ENCODE results near the gene RAB3D. TPM values are rescaled to one million over a fixed set of nuclear protein-coding genes. Genes with fewer than 3 reads are reported as not detected.
A peak's percentile ranks its signal among the peaks of the same experiment; 100 is the strongest.

The RAB3D gene
- total and polyA plus RNA-seq, 9 donors, result 4.1 to 10.7 (median 6.2) TPM

GRCh38 chr19:11296264-11296663, 43.2 kb downstream of the RAB3D start:
- WGBS (ENCODE audit: insufficient coverage), result 32% methylated on average over 5 of the region's 7 CpGs
- no peaks in the 10 kb centered on the region for H3K27me3 ChIP-seq (ENCODE audit: control insufficient read depth, insufficient read depth, low read length)
- DNase-seq, result peak; percentile 56
- no peaks in the 10 kb centered on the region for H3K36me3 ChIP-seq (ENCODE audit: control insufficient read depth, insufficient read depth, low read length)
- H3K27ac ChIP-seq (ENCODE audit: low read length), result peak overlapping the region; percentile 35
- H3K4me1 ChIP-seq (ENCODE audit: control insufficient read depth, insufficient read depth, low read length), result peaks cover 14% of the 10 kb centered on the region
- no peaks in the 10 kb centered on the region for H3K9me3 ChIP-seq (replicated peaks; ENCODE audit: control insufficient read depth, low read depth, low read length)
- no peak overlapping the region for H3K4me3 ChIP-seq (ENCODE audit: low read length)

GRCh38 chr19:11295665-11296245, 43.7 kb downstream of the RAB3D start, which contains the start of gene TSPAN16:
TSPAN16 (plus strand) TSS chr19:11296160; CDS start chr19:11296298, 138 bp downstream.
- no peak within 1 kb of the TSS for H3K4me3 ChIP-seq (ENCODE audit: low read length)
- DNase-seq, result no peak
- peak within 1 kb of the TSS; percentile 35 for H3K27ac ChIP-seq (ENCODE audit: low read length)
- no peaks in the 10 kb centered on the region for H3K36me3 ChIP-seq (ENCODE audit: control insufficient read depth, insufficient read depth, low read length)
- no peaks in the 10 kb centered on the region for H3K9me3 ChIP-seq (replicated peaks; ENCODE audit: control insufficient read depth, low read depth, low read length)
- peaks cover 14% of the 10 kb centered on the region for H3K4me1 ChIP-seq (ENCODE audit: control insufficient read depth, insufficient read depth, low read length)
- H3K27me3 ChIP-seq (ENCODE audit: control insufficient read depth, insufficient read depth, low read length), result no peaks in the 10 kb centered on the region
- 94% methylated on average over 5 of the region's 8 CpGs for WGBS (ENCODE audit: insufficient coverage)

- H3K27ac ChIP-seq (ENCODE audit: low read length), result no peak overlapping the region
- no peak for DNase-seq
- no peaks in the 10 kb centered on the region for H3K9me3 ChIP-seq (replicated peaks; ENCODE audit: control insufficient read depth, low read depth, low read length)
- H3K4me3 ChIP-seq (ENCODE audit: low read length), result no peak overlapping the region
- H3K36me3 ChIP-seq (ENCODE audit: control insufficient read depth, insufficient read depth, low read length), result no peaks in the 10 kb centered on the region
- peaks cover 14% of the 10 kb centered on the region for H3K4me1 ChIP-seq (ENCODE audit: control insufficient read depth, insufficient read depth, low read length)
- WGBS (ENCODE audit: insufficient coverage), result no CpG with 5 or more reads among the region's 4 CpGs
- no peaks in the 10 kb centered on the region for H3K27me3 ChIP-seq (ENCODE audit: control insufficient read depth, insufficient read depth, low read length)
These were observed 44.3 kb downstream of the RAB3D start for GRCh38 chr19:11295180-11295579.

- Histone ChIP-seq H3K4me3 (ENCODE audit: low read length) (peak overlapping the region; percentile 21), H3K9me3 (replicated peaks; ENCODE audit: control insufficient read depth, low read depth, low read length) (no peaks in the 10 kb centered on the region), H3K36me3 (ENCODE audit: control insufficient read depth, insufficient read depth, low read length) (no peaks in the 10 kb centered on the region), H3K4me1 (ENCODE audit: control insufficient read depth, insufficient read depth, low read length) (peaks cover 17% of the 10 kb centered on the region), H3K27ac (ENCODE audit: low read length) (peak overlapping the region; percentile 53), H3K27me3 (ENCODE audit: control insufficient read depth, insufficient read depth, low read length) (no peaks in the 10 kb centered on the region)
- 3% methylated on average over 37 of the region's 41 CpGs for WGBS (ENCODE audit: insufficient coverage)
- DNase-seq, result peak; percentile 96
These were observed 45.7 kb downstream of the RAB3D start for GRCh38 chr19:11293433-11294389.

GRCh38 chr19:11291991-11292390, 47.5 kb downstream of the RAB3D start:
- DNase-seq, result no peak
- H3K4me1 ChIP-seq (ENCODE audit: control insufficient read depth, insufficient read depth, low read length), result peaks cover 17% of the 10 kb centered on the region
- H3K9me3 ChIP-seq (replicated peaks; ENCODE audit: control insufficient read depth, low read depth, low read length), result no peaks in the 10 kb centered on the region
- 80% methylated on average over 1 of the region's 1 CpG for WGBS (ENCODE audit: insufficient coverage)
- no peaks in the 10 kb centered on the region for H3K27me3 ChIP-seq (ENCODE audit: control insufficient read depth, insufficient read depth, low read length)
- H3K4me3 ChIP-seq (ENCODE audit: low read length), result no peak overlapping the region
- H3K36me3 ChIP-seq (ENCODE audit: control insufficient read depth, insufficient read depth, low read length), result no peaks in the 10 kb centered on the region
- H3K27ac ChIP-seq (ENCODE audit: low read length), result no peak overlapping the region

GRCh38 chr19:11291415-11291814, 48.0 kb downstream of the RAB3D start:
- WGBS (ENCODE audit: insufficient coverage), result 96% methylated on average over 4 of the region's 7 CpGs

GRCh38 chr19:11290256-11290655, 49.2 kb downstream of the RAB3D start:
- H3K9me3 ChIP-seq (replicated peaks; ENCODE audit: control insufficient read depth, low read depth, low read length), result no peaks in the 10 kb centered on the region
- no peak for DNase-seq
- no peak overlapping the region for H3K4me3 ChIP-seq (ENCODE audit: low read length)
- H3K27ac ChIP-seq (ENCODE audit: low read length), result no peak overlapping the region
- H3K4me1 ChIP-seq (ENCODE audit: control insufficient read depth, insufficient read depth, low read length), result peaks cover 10% of the 10 kb centered on the region
- H3K27me3 ChIP-seq (ENCODE audit: control insufficient read depth, insufficient read depth, low read length), result no peaks in the 10 kb centered on the region
- no peaks in the 10 kb centered on the region for H3K36me3 ChIP-seq (ENCODE audit: control insufficient read depth, insufficient read depth, low read length)
- WGBS (ENCODE audit: insufficient coverage), result no CpG with 5 or more reads among the region's 4 CpGs

More at GRCh38 chr19:11291415-11291814, 48.0 kb downstream of the RAB3D start:
- Histone ChIP-seq H3K27me3 (ENCODE audit: control insufficient read depth, insufficient read depth, low read length) (no peaks in the 10 kb centered on the region), H3K9me3 (replicated peaks; ENCODE audit: control insufficient read depth, low read depth, low read length) (no peaks in the 10 kb centered on the region), H3K4me1 (ENCODE audit: control insufficient read depth, insufficient read depth, low read length) (peaks cover 17% of the 10 kb centered on the region), H3K4me3 (ENCODE audit: low read length) (no peak overlapping the region), H3K36me3 (ENCODE audit: control insufficient read depth, insufficient read depth, low read length) (no peaks in the 10 kb centered on the region), H3K27ac (ENCODE audit: low read length) (no peak overlapping the region)
- DNase-seq, result no peak

- no peaks in the 10 kb centered on the region for H3K9me3 ChIP-seq (replicated peaks; ENCODE audit: control insufficient read depth, low read depth, low read length)
- no peaks in the 10 kb centered on the region for H3K36me3 ChIP-seq (ENCODE audit: control insufficient read depth, insufficient read depth, low read length)
- H3K4me3 ChIP-seq (ENCODE audit: low read length), result no peak overlapping the region
- H3K27me3 ChIP-seq (ENCODE audit: control insufficient read depth, insufficient read depth, low read length), result no peaks in the 10 kb centered on the region
- 67% methylated on average over 1 of the region's 7 CpGs for WGBS (ENCODE audit: insufficient coverage)
- no peak overlapping the region for H3K27ac ChIP-seq (ENCODE audit: low read length)
- peaks cover 6% of the 10 kb centered on the region for H3K4me1 ChIP-seq (ENCODE audit: control insufficient read depth, insufficient read depth, low read length)
- DNase-seq, result no peak
These were observed 51.1 kb downstream of the RAB3D start for GRCh38 chr19:11288349-11288748.

- Histone ChIP-seq H3K4me3 (ENCODE audit: low read length) (no peak overlapping the region), H3K4me1 (ENCODE audit: control insufficient read depth, insufficient read depth, low read length) (peaks cover 5% of the 10 kb centered on the region), H3K36me3 (ENCODE audit: control insufficient read depth, insufficient read depth, low read length) (no peaks in the 10 kb centered on the region), H3K27ac (ENCODE audit: low read length) (no peak overlapping the region), H3K9me3 (replicated peaks; ENCODE audit: control insufficient read depth, low read depth, low read length) (no peaks in the 10 kb centered on the region), H3K27me3 (ENCODE audit: control insufficient read depth, insufficient read depth, low read length) (no peaks in the 10 kb centered on the region)
- WGBS (ENCODE audit: insufficient coverage), result 80% methylated on average over 1 of the region's 6 CpGs
- peak; percentile 69 for DNase-seq
These were observed 53.0 kb downstream of the RAB3D start for GRCh38 chr19:11286312-11286974.

- peak overlapping the region; percentile 51 for H3K27ac ChIP-seq (ENCODE audit: low read length)
- H3K4me3 ChIP-seq (ENCODE audit: low read length), result no peak overlapping the region
- H3K36me3 ChIP-seq (ENCODE audit: control insufficient read depth, insufficient read depth, low read length), result no peaks in the 10 kb centered on the region
- H3K9me3 ChIP-seq (replicated peaks; ENCODE audit: control insufficient read depth, low read depth, low read length), result no peaks in the 10 kb centered on the region
- 35% methylated on average over 4 of the region's 6 CpGs for WGBS (ENCODE audit: insufficient coverage)
- peak; percentile 51 for DNase-seq
- no peaks in the 10 kb centered on the region for H3K27me3 ChIP-seq (ENCODE audit: control insufficient read depth, insufficient read depth, low read length)
- H3K4me1 ChIP-seq (ENCODE audit: control insufficient read depth, insufficient read depth, low read length), result peaks cover 8% of the 10 kb centered on the region
These were observed 54.9 kb downstream of the RAB3D start for GRCh38 chr19:11284515-11284914.
